HepG2 (cell line): ENCODE results near the gene CHST1. TPM values are rescaled to one million over a fixed set of nuclear protein-coding genes. Genes with fewer than 3 reads are reported as not detected.

Experiments used
- ATAC-seq: fragments of 200-7000 bp; cut with Tn5 transposase; 3 replicates; pipeline ENCODE4 v1.9.1; 2020; ENCODE audit warnings: mild to moderate bottlenecking, moderate library complexity
- BruUV-seq: library from RNA; stranded (reverse); fragments of 400-500 nt; replicated peaks from 2 replicates; lab custom pipeline; 2021; lab: Mats Ljungman, UMichigan
- CTCF ChIA-PET: fragments of 300-600 bp; formaldehyde crosslinking; extraction: SDS; loops from one replicate; lab custom pipeline; 2021; ENCODE audit warnings: low total read pairs, inconsistent platforms, low intra/inter-chr PET ratio; lab: Yijun Ruan, JAX
- POLR2A ChIA-PET: fragments of 350-600 bp; sonication (Branson Sonifier 250); formaldehyde crosslinking; loops from one replicate; lab custom pipeline; 2020; ENCODE audit warnings: antibody characterized with exemption, inconsistent platforms; lab: Yijun Ruan, JAX
- DNase-seq: peaks from one replicate; pipeline ENCODE4 v3.0.0-alpha.2; 2015; ENCODE audit warnings: low spot score
- FAIRE-seq: peaks from 3 replicates; lab custom pipeline; 2011; peaks lifted over from hg19 to GRCh38; lab: Jason Lieb, UNC
- H2AFZ ChIP-seq: one replicate; pipeline ENCODE4 v1.6.1; 2011; ENCODE audit warnings: low read length, inconsistent platforms
- H3K27ac ChIP-seq: fragments of 300-600 bp; 3 replicates; pipeline ENCODE4 v1.8.0; 2011; ENCODE audit warnings: mixed run types, mild to moderate bottlenecking, mixed read lengths, low read length, inconsistent platforms; ENCODE audit not compliant: insufficient read depth; ENCODE audit errors: extremely low read length
- H3K27me3 ChIP-seq, 2 experiments: fragments of 200-600 bp in 1 of 2; 2 replicates in 1 of 2; 3 replicates in 1 of 2; pipeline versions ENCODE4 v1.6.0 to v1.8.0; 2011; ENCODE audit warnings: low read length in 2 of 2, mild to moderate bottlenecking in 2 of 2, moderate library complexity in 2 of 2, inconsistent platforms in 1 of 2; ENCODE audit not compliant: insufficient read depth in 2 of 2, control insufficient read depth in 1 of 2
- H3K36me3 ChIP-seq, 2 experiments: fragments of 200-600 bp in 1 of 2; replicated peaks in 1 of 2; 2 replicates in 1 of 2; 3 replicates in 1 of 2; pipeline versions ENCODE4 v1.5.1 to v1.8.0; 2011; ENCODE audit warnings: low read length in 2 of 2, inconsistent platforms in 1 of 2; ENCODE audit not compliant: insufficient read depth in 2 of 2, control insufficient read depth in 1 of 2
- H3K4me1 ChIP-seq: 2 replicates; pipeline ENCODE4 v1.5.1; 2012; ENCODE audit warnings: low read length, inconsistent platforms; ENCODE audit not compliant: insufficient read depth
- H3K4me2 ChIP-seq: 2 replicates; pipeline ENCODE4 v1.6.0; 2011; ENCODE audit warnings: low read depth, low read length, inconsistent platforms
- H3K4me3 ChIP-seq, 3 experiments: fragments of 200-600 bp in 1 of 3; sonication (generic), shearing (Covaris generic) in 1 of 3; replicated peaks in 1 of 3; 2 replicates each; pipeline ENCODE4 v1.5.1; 2011 to 2016; ENCODE audit warnings: low read length in 3 of 3, inconsistent platforms in 2 of 3, low read depth in 2 of 3, mild to moderate bottlenecking in 2 of 3, control low read depth in 1 of 3, mixed read lengths in 1 of 3; ENCODE audit not compliant: insufficient read depth in 1 of 3
- H3K79me2 ChIP-seq: one replicate; pipeline ENCODE4 v1.6.1; 2011; ENCODE audit warnings: low read length, inconsistent platforms; ENCODE audit not compliant: insufficient read depth
- H3K9ac ChIP-seq: 2 replicates; pipeline ENCODE4 v1.6.0; 2011; ENCODE audit warnings: mild to moderate bottlenecking, low read depth, low read length, inconsistent platforms; ENCODE audit not compliant: insufficient read depth
- H3K9me3 ChIP-seq: 2 replicates; pipeline ENCODE4 v1.5.1; 2012; ENCODE audit warnings: mild to moderate bottlenecking, low read length
- H4K20me1 ChIP-seq: 2 replicates; pipeline ENCODE4 v1.6.0; 2011; ENCODE audit warnings: inconsistent platforms, mild to moderate bottlenecking, low read length, moderate library complexity; ENCODE audit not compliant: insufficient read depth
- CHD4 ChIP-seq: fragments of 200-600 bp; sonication (generic); IDR thresholded peaks from 2 replicates; pipeline ENCODE4 v1.7.0; 2017; ENCODE audit warnings: mild to moderate bottlenecking, low read length, borderline replicate concordance
- KDM5B ChIP-seq: sonication (generic); formaldehyde crosslinking; IDR thresholded peaks from 2 replicates; pipeline ENCODE4 v1.4.0; 2020; ENCODE audit warnings: missing genetic modification reagents, mild to moderate bottlenecking, borderline replicate concordance
- NCOR1 ChIP-seq: fragments of 200-600 bp; sonication (generic); IDR thresholded peaks from 2 replicates; pipeline ENCODE4 v1.7.0; 2017; ENCODE audit warnings: antibody characterized with exemption, low read length, borderline replicate concordance
- PHF20 ChIP-seq: sonication (generic); formaldehyde crosslinking; IDR thresholded peaks from 2 replicates; pipeline ENCODE4 v1.5.0; 2020; ENCODE audit warnings: mild to moderate bottlenecking, missing genetic modification reagents
- U2AF1 ChIP-seq: fragments of 200-400 bp; formaldehyde crosslinking; optimal IDR thresholded peaks from 2 replicates; pipeline ENCODE3; 2017; ENCODE audit warnings: mild to moderate bottlenecking, low read depth, low read length
- ZNF563 ChIP-seq: sonication (generic); formaldehyde crosslinking; IDR thresholded peaks from 2 replicates; pipeline ENCODE4 v1.8.0; 2022; ENCODE audit warnings: mild to moderate bottlenecking, moderate library complexity, missing genetic modification reagents
- WGBS: methylation state at CpG from one replicate; pipeline ENCODE4 v1.1.6; 2017; ENCODE audit warnings: low lambda C conversion rate; 5-methylcytosine and 5-hydroxymethylcytosine counted together
- in situ Hi-C: cut with HindIII; loops from 2 replicates; pipeline ENCODE4 v1.10.0; 2017; ENCODE audit warnings: low pct_unique_long_range_greater_than_20kb; ENCODE audit not compliant: extremely low pct_ligation_motif_present
- intact Hi-C: fragments of 100-400 bp; cut with micrococcal nuclease; formaldehyde crosslinking; loops from one replicate; pipeline ENCODE4 v1.10.0; 2022; ENCODE audit not compliant: unreplicated experiment
- polyA plus RNA-seq, 8 experiments: library from polyadenylated mRNA; depleted of rRNA in 3 of 8; stranded (reverse) in 7 of 8; unstranded in 1 of 8; fragments of >200 nt; fragmentation: Illumina TruSeq in 4 of 8; extraction: Trizol in 4 of 8; gene quantifications; 2 replicates each; pipeline versions ENCODE4 v1.2.1 to v1.2.3, GENCODE V29; 2011 to 2016; ENCODE audit warnings: low read depth in 4 of 8, missing spikeins in 1 of 8, mixed read lengths in 1 of 8; ENCODE audit not compliant: insufficient read depth in 1 of 8
- total RNA-seq, 5 experiments: library from RNA; depleted of rRNA; stranded (reverse); fragments of >200 nt; fragmentation: Illumina TruSeq; extraction: Trizol; gene quantifications; 2 replicates each; pipeline ENCODE4 v1.2.3, GENCODE V29; 2016; ENCODE audit warnings: low read depth in 1 of 5
- TF ChIP-seq, protein P1 (sequence below): sonication (generic); formaldehyde crosslinking; IDR thresholded peaks from 2 replicates; pipeline ENCODE4 v1.4.0; 2020; ENCODE audit warnings: missing genetic modification reagents
- TF ChIP-seq, protein P2 (sequence below): sonication (generic); formaldehyde crosslinking; IDR thresholded peaks from 2 replicates; pipeline ENCODE4 v1.4.0; 2020; ENCODE audit warnings: missing genetic modification reagents
- TF ChIP-seq, protein P3 (sequence below): sonication (generic); formaldehyde crosslinking; IDR thresholded peaks from 2 replicates; pipeline ENCODE4 v1.5.0; 2020; ENCODE audit warnings: mild to moderate bottlenecking, missing genetic modification reagents
- TF ChIP-seq, protein P4 (sequence below): sonication (generic); formaldehyde crosslinking; IDR thresholded peaks from 2 replicates; pipeline ENCODE4 v1.4.0; 2020; ENCODE audit warnings: mild to moderate bottlenecking, missing genetic modification reagents
- TF ChIP-seq, protein P5 (sequence below): sonication (generic); formaldehyde crosslinking; IDR thresholded peaks from 2 replicates; pipeline ENCODE4 v1.5.1; 2020; ENCODE audit warnings: mild to moderate bottlenecking, missing genetic modification reagents, moderate library complexity
- TF ChIP-seq, protein P6 (sequence below): IDR thresholded peaks from 2 replicates; pipeline ENCODE4 v1.6.1; 2016; ENCODE audit warnings: missing genetic modification reagents, missing compliant biosample characterization

Gene CHST1
- total and polyA plus RNA-seq, 2 of the 13 experiments (the other 11 are each of a cell fraction or from before 2014, with no cell fraction given): not detected

DNA sequence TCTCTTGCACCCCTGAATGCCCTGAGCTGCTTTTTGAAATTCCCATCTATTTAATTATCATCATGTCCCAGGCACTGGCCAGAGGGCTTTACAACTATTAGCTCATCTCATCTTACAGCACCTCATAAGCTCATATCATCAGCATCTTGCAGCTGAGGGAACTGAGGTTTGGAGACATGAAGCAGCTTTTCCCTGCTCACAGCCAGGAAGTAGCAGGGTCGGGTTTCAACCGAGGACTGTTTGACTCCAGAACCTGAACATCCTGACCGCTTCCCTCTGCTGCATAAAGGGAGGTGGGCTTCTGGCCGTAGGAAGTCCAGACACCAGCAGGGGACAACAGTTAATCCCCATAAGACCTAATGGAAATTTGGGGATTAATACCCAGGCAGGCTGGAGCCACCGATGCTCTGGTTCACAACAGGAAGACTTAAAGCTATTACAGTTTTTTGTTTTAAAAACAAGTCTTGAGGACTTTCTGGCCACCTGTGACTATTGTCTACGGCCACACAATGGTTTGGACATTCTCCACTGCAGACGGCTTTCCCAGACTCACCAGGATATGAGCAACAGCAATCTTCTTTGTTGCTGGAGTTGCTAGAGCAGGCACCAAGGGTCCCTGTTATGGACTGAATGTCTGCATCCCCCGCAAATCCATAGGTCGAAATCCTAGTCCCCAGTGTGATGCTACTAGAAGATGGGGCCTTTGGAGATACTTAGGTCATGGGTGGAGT lies 47.4 kb downstream of the CHST1 start:
- H3K4me1 ChIP-seq: no peaks in the 10 kb centered on the region
- no peak for DNase-seq
- H3K79me2 ChIP-seq: no peaks in the 10 kb centered on the region
- ChIA-PET POLR2A (no interaction called here), CTCF (no interaction called here)
- no peak overlapping the region for H3K27ac ChIP-seq
- H2AFZ ChIP-seq: no peak overlapping the region
- no peaks in the 10 kb centered on the region for H3K9me3 ChIP-seq
- H3K9ac ChIP-seq: no peak overlapping the region
- H3K4me3 ChIP-seq: no peak overlapping the region
- intact Hi-C loops (no loop called here), in situ Hi-C loops (no loop called here)
- no peaks in the 10 kb centered on the region for H3K36me3 ChIP-seq
- WGBS: 16% methylated on average over 9 of the region's 9 CpGs
- no peak for FAIRE-seq
- no peak for ATAC-seq
- BruUV-seq: no TSS peak
- H3K4me2 ChIP-seq: no peak overlapping the region
- no peaks in the 10 kb centered on the region; a peak in 1 of 5 replicates for H3K27me3 ChIP-seq
- H4K20me1 ChIP-seq: no peaks in the 10 kb centered on the region
- TF ChIP-seq NCOR1 (no peak), U2AF1 (no peak), ZNF563 (no peak), KDM5B (CRISPR knock-in tag) (no peak), PHF20 (CRISPR knock-in tag) (no peak), CHD4 (no peak)
- TF ChIP-seq, protein P1, sequence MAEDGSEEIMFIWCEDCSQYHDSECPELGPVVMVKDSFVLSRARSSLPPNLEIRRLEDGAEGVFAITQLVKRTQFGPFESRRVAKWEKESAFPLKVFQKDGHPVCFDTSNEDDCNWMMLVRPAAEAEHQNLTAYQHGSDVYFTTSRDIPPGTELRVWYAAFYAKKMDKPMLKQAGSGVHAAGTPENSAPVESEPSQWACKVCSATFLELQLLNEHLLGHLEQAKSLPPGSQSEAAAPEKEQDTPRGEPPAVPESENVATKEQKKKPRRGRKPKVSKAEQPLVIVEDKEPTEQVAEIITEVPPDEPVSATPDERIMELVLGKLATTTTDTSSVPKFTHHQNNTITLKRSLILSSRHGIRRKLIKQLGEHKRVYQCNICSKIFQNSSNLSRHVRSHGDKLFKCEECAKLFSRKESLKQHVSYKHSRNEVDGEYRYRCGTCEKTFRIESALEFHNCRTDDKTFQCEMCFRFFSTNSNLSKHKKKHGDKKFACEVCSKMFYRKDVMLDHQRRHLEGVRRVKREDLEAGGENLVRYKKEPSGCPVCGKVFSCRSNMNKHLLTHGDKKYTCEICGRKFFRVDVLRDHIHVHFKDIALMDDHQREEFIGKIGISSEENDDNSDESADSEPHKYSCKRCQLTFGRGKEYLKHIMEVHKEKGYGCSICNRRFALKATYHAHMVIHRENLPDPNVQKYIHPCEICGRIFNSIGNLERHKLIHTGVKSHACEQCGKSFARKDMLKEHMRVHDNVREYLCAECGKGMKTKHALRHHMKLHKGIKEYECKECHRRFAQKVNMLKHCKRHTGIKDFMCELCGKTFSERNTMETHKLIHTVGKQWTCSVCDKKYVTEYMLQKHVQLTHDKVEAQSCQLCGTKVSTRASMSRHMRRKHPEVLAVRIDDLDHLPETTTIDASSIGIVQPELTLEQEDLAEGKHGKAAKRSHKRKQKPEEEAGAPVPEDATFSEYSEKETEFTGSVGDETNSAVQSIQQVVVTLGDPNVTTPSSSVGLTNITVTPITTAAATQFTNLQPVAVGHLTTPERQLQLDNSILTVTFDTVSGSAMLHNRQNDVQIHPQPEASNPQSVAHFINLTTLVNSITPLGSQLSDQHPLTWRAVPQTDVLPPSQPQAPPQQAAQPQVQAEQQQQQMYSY (CRISPR knock-in tag): no peak
- TF ChIP-seq, protein P2, sequence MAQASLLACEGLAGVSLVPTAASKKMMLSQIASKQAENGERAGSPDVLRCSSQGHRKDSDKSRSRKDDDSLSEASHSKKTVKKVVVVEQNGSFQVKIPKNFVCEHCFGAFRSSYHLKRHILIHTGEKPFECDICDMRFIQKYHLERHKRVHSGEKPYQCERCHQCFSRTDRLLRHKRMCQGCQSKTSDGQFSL (CRISPR knock-in tag): no peak
- TF ChIP-seq, protein P3, sequence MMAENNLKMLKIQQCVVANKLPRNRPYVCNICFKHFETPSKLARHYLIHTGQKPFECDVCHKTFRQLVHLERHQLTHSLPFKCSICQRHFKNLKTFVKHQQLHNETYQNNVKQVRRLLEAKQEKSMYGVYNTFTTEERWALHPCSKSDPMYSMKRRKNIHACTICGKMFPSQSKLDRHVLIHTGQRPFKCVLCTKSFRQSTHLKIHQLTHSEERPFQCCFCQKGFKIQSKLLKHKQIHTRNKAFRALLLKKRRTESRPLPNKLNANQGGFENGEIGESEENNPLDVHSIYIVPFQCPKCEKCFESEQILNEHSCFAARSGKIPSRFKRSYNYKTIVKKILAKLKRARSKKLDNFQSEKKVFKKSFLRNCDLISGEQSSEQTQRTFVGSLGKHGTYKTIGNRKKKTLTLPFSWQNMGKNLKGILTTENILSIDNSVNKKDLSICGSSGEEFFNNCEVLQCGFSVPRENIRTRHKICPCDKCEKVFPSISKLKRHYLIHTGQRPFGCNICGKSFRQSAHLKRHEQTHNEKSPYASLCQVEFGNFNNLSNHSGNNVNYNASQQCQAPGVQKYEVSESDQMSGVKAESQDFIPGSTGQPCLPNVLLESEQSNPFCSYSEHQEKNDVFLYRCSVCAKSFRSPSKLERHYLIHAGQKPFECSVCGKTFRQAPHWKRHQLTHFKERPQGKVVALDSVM (CRISPR knock-in tag): no peak
- TF ChIP-seq, protein P4, sequence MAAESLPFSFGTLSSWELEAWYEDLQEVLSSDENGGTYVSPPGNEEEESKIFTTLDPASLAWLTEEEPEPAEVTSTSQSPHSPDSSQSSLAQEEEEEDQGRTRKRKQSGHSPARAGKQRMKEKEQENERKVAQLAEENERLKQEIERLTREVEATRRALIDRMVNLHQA (CRISPR knock-in tag): no peak
- TF ChIP-seq, protein P5, sequence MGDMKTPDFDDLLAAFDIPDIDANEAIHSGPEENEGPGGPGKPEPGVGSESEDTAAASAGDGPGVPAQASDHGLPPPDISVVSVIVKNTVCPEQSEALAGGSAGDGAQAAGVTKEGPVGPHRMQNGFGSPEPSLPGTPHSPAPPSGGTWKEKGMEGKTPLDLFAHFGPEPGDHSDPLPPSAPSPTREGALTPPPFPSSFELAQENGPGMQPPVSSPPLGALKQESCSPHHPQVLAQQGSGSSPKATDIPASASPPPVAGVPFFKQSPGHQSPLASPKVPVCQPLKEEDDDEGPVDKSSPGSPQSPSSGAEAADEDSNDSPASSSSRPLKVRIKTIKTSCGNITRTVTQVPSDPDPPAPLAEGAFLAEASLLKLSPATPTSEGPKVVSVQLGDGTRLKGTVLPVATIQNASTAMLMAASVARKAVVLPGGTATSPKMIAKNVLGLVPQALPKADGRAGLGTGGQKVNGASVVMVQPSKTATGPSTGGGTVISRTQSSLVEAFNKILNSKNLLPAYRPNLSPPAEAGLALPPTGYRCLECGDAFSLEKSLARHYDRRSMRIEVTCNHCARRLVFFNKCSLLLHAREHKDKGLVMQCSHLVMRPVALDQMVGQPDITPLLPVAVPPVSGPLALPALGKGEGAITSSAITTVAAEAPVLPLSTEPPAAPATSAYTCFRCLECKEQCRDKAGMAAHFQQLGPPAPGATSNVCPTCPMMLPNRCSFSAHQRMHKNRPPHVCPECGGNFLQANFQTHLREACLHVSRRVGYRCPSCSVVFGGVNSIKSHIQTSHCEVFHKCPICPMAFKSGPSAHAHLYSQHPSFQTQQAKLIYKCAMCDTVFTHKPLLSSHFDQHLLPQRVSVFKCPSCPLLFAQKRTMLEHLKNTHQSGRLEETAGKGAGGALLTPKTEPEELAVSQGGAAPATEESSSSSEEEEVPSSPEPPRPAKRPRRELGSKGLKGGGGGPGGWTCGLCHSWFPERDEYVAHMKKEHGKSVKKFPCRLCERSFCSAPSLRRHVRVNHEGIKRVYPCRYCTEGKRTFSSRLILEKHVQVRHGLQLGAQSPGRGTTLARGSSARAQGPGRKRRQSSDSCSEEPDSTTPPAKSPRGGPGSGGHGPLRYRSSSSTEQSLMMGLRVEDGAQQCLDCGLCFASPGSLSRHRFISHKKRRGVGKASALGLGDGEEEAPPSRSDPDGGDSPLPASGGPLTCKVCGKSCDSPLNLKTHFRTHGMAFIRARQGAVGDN: no peak
- TF ChIP-seq, protein P6, sequence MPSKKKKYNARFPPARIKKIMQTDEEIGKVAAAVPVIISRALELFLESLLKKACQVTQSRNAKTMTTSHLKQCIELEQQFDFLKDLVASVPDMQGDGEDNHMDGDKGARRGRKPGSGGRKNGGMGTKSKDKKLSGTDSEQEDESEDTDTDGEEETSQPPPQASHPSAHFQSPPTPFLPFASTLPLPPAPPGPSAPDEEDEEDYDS: no peak
